ENCODE data around the gene FNDC3B.

Gene FNDC3B

DNA sequence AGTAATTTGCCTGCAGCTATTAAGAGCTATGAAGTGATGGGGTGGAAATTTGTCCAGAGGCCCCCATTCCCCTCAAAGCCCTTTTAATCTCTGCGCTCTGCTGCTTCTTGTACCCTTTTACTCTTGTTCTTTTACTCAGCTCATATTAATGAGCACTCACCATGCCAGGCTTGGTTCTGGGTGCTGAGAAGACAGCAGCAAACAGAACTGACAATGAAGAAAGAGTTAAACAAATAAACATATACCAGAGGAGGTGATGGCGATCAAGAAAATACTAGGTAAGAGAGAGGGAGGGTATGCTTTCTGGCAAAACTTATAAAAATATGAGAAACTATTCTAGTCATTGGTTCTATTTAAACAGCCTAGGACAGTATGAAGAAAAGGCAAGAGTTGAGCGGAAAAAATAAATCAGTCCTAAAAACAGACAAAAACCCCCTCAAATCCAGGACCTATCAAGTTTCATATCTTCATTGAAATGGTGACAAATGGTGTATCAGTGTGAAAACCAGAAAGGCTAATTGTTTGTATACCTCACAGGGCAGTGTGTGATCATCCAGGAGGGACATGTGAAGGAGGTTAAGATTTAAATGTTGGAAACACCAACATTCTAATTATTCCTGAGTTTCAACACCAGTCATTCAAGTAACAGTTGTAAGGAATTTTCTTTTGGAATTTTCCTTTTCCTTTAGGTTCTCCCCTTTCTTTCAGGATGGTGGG lies 144.9 kb downstream of the FNDC3B start:
- TF ChIP-seq, protein P1, sequence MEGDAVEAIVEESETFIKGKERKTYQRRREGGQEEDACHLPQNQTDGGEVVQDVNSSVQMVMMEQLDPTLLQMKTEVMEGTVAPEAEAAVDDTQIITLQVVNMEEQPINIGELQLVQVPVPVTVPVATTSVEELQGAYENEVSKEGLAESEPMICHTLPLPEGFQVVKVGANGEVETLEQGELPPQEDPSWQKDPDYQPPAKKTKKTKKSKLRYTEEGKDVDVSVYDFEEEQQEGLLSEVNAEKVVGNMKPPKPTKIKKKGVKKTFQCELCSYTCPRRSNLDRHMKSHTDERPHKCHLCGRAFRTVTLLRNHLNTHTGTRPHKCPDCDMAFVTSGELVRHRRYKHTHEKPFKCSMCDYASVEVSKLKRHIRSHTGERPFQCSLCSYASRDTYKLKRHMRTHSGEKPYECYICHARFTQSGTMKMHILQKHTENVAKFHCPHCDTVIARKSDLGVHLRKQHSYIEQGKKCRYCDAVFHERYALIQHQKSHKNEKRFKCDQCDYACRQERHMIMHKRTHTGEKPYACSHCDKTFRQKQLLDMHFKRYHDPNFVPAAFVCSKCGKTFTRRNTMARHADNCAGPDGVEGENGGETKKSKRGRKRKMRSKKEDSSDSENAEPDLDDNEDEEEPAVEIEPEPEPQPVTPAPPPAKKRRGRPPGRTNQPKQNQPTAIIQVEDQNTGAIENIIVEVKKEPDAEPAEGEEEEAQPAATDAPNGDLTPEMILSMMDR (IDR thresholded peaks at IDR 0.05), result no peak

DNA sequence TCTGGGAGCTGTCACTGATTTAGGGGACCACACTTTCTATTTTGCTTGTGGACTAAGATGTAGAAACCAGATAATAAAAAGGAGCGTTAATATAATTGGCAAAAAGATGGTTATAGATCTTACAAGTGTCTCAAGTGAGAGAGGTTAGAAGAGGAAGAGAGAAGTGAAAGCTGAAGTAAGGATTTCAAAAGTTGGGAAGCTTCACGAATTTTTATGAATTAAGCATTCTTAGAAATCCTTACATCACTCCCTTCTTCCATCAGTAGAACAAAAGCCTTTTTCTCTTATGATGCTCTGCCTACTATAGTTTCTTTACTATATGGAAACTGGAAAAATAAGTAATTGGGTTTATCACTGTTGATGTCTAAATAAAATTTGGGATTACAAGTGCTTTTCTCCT lies 146.5 kb downstream of the FNDC3B start:
- TF ChIP-seq, protein P1 (IDR thresholded peaks at IDR 0.05), result no peak

DNA sequence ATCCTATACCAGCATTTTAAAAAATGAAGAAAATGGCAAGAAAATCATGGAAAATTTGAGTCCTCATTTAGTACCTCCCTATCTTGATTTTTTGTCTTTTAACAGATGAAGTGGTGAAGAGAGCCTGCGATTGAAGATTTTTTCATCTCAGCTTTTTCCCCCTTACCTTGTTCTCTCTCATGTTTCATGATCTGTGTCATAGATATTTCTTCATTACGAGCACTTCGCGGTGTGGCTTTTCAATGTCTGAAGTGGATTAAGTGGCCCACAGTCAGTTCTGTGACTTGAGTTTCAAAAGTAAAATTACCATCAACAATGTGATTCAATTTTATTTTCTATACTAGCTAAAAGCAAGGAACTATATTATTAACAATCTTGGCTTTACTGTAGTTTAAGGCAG lies 147.2 kb downstream of the FNDC3B start:
- TF ChIP-seq, protein P1 (IDR thresholded peaks at IDR 0.05), result no peak

DNA sequence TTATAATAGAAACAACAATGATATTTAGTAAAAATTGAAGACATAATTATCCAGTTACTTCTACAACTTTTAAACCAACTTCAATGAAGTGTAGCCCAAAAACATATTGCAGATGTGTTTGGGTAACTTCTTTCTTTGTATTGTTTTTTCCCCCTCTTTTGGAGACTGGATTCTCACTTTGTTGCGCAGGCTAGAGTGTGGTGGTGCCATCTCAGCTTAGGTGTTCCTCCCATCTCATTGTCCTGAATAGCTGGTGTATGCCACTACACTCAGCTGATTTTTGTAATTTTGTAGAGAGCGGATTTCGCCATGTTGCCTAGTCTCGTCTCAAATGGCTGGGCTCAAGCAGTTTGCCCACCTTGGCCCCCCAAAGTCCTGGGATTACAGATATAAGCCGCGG lies 148.1 kb downstream of the FNDC3B start:
- TF ChIP-seq, protein P1 (IDR thresholded peaks at IDR 0.05), result no peak

DNA sequence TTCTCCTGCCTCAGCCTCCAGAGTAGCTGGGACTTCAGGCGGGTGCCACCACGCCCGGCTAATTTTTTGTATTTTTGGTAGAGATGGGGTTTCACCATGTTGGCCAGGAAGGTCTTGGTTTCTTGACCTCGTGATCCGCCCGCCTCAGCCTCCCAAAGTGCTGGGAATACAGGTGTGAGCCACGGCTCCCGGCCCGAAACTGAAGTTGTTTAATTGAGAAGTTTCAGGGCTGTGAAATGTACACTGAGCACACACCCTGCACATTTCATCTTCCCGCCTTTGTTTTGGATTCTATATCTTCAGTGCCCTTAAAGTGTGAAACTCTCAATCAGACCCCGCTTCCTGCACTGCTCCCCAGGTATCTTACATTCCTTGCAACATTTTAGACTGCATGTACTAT lies 149.1 kb downstream of the FNDC3B start:
- TF ChIP-seq, protein P1 (IDR thresholded peaks at IDR 0.05), result no peak

DNA sequence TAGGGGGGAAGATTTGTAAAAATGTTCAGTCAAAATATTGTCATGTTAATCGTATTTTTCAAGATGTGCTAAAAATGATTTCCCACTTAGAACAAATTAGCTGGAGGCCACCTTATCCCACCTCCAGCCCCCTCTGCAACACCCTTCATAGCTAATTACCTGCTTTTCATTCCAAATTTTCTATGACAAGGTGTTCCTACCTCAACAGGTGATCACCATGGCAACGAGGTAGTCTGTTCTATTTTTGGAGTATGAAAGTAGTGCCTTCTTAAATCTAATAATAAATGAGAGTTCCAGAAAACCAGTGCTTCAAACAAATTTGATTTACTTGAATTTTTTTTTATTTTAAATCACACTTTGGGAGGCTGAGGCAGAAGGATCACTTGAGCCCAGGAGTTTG lies 149.8 kb downstream of the FNDC3B start:
- TF ChIP-seq, protein P1 (IDR thresholded peaks at IDR 0.05), result no peak

DNA sequence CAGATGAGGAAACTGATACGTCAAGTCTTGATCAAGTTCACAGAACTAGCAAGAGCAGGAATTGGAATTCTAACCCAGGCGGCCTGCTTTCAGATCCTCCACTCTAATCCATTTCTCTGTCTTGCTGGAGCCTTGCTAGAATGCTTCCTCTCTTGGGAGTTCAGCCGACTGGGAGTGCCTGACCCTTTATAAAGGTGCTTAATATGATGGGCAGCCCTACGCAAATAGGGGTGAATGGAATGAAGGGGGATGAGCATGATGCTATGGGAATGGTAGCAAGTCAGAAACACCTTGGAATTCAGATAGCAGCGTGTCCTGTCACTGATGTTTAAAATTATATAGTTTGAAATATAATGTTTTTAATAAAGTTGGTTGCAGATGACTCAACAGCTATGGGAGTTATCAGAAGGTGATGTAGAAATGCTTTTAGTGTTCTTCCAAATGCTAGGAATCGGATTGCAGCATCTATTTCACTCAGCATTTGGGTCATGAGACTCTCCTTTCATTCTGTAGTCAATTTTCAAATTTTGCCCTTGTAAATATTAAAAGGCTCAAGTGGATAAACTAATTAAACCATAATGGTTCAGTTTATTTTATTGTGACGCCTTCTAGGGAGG lies 150.7 kb downstream of the FNDC3B start:
- TF ChIP-seq, protein P1 (IDR thresholded peaks at IDR 0.05), result no peak

Data from LNCAP (cell line).